Vagina (tissue), 2 donors: ENCODE measurements around the gene WDR20.

Experiments
- CTCF ChIP-seq, 3 experiments: fragments of 450-650 bp in 2 of 3; fragments of 200-600 bp in 1 of 3; sonication (generic) in 1 of 3; IDR thresholded peaks; one replicate each; pipeline ENCODE4 v1.5.1; 2017 to 2019; ENCODE audit warnings: antibody characterized with exemption in 3 of 3, mild to moderate bottlenecking in 2 of 3, moderate library complexity in 2 of 3
- POLR2AphosphoS5 ChIP-seq, 2 donors: sonication (generic); formaldehyde crosslinking; IDR thresholded peaks; one replicate each; pipeline ENCODE4 v1.9.0; 2017; ENCODE audit warnings: antibody characterized with exemption in 2 of 2, mild to moderate bottlenecking in 2 of 2, low read depth in 1 of 2; ENCODE audit not compliant: insufficient read depth in 1 of 2

- TF ChIP-seq POLR2AphosphoS5 (IDR thresholded peaks at IDR 0.05; ENCODE audit: insufficient read depth in 1 of 2, low read depth in 1 of 2), result no peak
- no peak for TF ChIP-seq CTCF (IDR thresholded peaks at IDR 0.05)
Measured at GRCh38 chr14:102233081-102233480, 93.4 kb downstream of the WDR20 start.
